ENCODE measurements around the gene IGSF8.

GRCh38 chr1:160116283-160117147 lies 18.1 kb upstream of the IGSF8 start:
- TF ChIP-seq, protein P1, sequence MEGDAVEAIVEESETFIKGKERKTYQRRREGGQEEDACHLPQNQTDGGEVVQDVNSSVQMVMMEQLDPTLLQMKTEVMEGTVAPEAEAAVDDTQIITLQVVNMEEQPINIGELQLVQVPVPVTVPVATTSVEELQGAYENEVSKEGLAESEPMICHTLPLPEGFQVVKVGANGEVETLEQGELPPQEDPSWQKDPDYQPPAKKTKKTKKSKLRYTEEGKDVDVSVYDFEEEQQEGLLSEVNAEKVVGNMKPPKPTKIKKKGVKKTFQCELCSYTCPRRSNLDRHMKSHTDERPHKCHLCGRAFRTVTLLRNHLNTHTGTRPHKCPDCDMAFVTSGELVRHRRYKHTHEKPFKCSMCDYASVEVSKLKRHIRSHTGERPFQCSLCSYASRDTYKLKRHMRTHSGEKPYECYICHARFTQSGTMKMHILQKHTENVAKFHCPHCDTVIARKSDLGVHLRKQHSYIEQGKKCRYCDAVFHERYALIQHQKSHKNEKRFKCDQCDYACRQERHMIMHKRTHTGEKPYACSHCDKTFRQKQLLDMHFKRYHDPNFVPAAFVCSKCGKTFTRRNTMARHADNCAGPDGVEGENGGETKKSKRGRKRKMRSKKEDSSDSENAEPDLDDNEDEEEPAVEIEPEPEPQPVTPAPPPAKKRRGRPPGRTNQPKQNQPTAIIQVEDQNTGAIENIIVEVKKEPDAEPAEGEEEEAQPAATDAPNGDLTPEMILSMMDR (IDR thresholded peaks at IDR 0.05), result no peak
- TF ChIP-seq POLR2A (IDR thresholded peaks at IDR 0.05), result no peak
